ENCODE results near the gene ARPC5.
A peak's percentile ranks its signal among the peaks of the same experiment; 100 is the strongest.

The ARPC5 gene

DNA sequence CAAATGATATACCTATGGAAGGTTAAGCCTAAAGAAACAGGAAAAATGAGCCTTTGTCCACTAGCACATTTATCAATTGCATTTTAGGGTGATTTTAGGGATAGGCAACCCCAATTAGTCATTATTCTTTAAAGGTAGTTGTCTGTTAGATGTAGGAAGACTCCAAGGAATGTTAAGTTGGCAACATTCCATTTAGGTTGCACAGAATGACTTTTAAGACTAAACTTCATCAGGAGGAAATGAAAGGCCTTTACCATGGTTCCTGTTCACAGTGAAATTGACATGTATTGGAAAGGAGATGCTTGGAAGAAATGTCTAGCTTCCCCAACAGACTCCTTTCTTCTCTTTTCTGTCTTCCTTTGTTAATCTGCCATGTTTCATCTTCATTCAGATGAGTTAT, 19.1 kb upstream of the ARPC5 start:
- DNase-seq (no peak), ATAC-seq (replicated peaks) (no peak)
- no peak overlapping the region for H3K4me3 Mint-ChIP-seq
- H3K4me1 Mint-ChIP-seq (ENCODE audit: low read depth in 2 of 2), result peaks cover 5 to 12% of the 10 kb centered on the region in 2 donors
- H3K27me3 Mint-ChIP-seq, result peaks cover 0 to 6% of the 10 kb centered on the region in 2 donors
- no peaks in the 10 kb centered on the region for H3K36me3 Mint-ChIP-seq (ENCODE audit: insufficient read depth)
- H3K27ac Mint-ChIP-seq, result no peak overlapping the region
- no peaks in the 10 kb centered on the region for H3K9me3 Mint-ChIP-seq

GRCh38 chr1:183653876-183654451, 18.4 kb upstream of the ARPC5 start:
- Mint-ChIP-seq H3K27me3 (peaks cover 0 to 6% of the 10 kb centered on the region in 2 donors), H3K4me1 (ENCODE audit: low read depth in 2 of 2) (peaks cover 5 to 12% of the 10 kb centered on the region in 2 donors), H3K36me3 (ENCODE audit: insufficient read depth) (no peaks in the 10 kb centered on the region), H3K4me3 (no peak overlapping the region), H3K9me3 (no peaks in the 10 kb centered on the region), H3K27ac (no peak overlapping the region)
- DNase-seq (no peak), ATAC-seq (replicated peaks) (no peak)

DNA sequence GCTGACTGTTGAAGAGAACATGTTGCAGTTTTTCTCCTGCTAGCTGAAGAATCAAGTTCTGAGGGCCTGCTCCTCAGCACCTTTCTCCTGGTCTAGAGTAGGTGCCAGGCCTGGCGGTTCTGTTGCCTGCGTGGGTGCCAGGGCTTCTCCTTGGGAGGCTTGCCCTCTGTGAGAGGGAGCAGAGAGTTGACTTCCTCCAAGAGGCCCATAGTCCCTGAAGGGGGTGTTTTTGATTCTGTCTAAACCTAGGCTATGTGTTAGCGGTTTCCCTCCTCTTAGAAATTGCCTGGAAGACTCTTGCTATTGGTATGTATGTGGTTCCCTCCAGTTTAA, 17.8 kb upstream of the ARPC5 start:
- no peaks in the 10 kb centered on the region for H3K36me3 Mint-ChIP-seq (ENCODE audit: insufficient read depth)
- no peak overlapping the region for H3K27ac Mint-ChIP-seq
- H3K9me3 Mint-ChIP-seq, result no peaks in the 10 kb centered on the region
- DNase-seq, result no peak
- H3K4me1 Mint-ChIP-seq (ENCODE audit: low read depth in 2 of 2), result peaks cover 5 to 12% of the 10 kb centered on the region in 2 donors
- peaks cover 0 to 8% of the 10 kb centered on the region in 2 donors for H3K27me3 Mint-ChIP-seq
- ATAC-seq (replicated peaks), result no peak
- H3K4me3 Mint-ChIP-seq, result no peak overlapping the region

DNA sequence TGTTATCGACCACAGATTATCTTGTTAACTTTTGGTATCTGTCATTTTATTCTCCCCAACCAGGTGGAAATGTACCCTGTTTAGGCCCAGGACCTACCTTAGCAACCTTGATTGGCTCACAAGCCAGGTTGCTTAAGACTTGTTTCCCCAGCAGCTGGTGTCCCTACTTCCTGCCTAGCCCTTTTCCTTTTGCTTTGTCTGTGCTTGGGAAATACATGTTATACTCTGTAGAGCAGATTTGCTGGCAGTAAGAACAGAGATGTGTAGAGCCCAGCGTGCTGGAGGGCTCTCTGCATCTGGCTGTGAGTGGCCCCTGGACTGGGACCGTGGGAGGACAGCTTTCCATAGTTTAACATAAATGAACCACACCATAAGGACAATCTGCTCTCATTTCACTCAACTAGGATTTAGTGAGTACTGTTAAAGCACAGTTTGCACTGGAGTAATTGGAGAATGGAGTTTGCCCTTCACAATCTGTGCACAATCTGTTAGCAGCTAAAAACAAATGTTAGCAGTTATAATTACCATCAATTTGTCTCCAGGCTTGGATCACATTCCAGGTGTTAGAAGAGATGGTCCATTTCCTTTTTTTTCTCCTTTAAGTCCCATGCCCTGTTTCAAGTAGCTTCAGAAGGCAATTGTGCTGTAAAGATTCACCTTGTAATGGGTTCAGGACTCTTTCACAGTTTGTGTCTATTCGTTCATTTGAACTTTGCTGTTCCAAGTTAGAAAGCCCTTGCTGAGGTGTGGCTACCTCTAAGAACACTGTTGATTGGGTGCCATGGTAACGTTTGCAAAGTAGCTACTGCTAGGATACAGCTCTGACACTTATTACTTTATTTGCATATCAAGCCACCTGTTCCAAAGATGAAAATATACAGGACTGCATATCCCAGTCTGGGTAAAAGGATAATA, 17.2 kb upstream of the ARPC5 start, which contains the start of gene APOBEC4:
TSS of gene APOBEC4 (minus strand) at position 770 of the 915 bp plus-strand sequence. CDS start 4,535 bp downstream, outside the sequence.
- H3K4me3 Mint-ChIP-seq, result no peak within 1 kb of the TSS
- peaks cover under 1 to 14% of the 10 kb centered on the region in 2 donors for H3K27me3 Mint-ChIP-seq
- no peak for DNase-seq
- H3K4me1 Mint-ChIP-seq (ENCODE audit: low read depth in 2 of 2), result peaks cover 5 to 12% of the 10 kb centered on the region in 2 donors
- H3K36me3 Mint-ChIP-seq (ENCODE audit: insufficient read depth), result no peaks in the 10 kb centered on the region
- peak within 1 kb of the TSS in 1 of 2 donors; percentile 22 for H3K27ac Mint-ChIP-seq
- no peaks in the 10 kb centered on the region for H3K9me3 Mint-ChIP-seq
- ATAC-seq (replicated peaks), result no peak

- no peak for DNase-seq
- H3K36me3 Mint-ChIP-seq (ENCODE audit: insufficient read depth), result no peaks in the 10 kb centered on the region
- ATAC-seq (replicated peaks), result peak; percentile 63
- peak overlapping the region in 1 of 2 donors; percentile 22 for H3K27ac Mint-ChIP-seq
- H3K4me1 Mint-ChIP-seq (ENCODE audit: low read depth in 2 of 2), result peaks cover 5 to 12% of the 10 kb centered on the region in 2 donors
- no peak overlapping the region for H3K4me3 Mint-ChIP-seq
- H3K27me3 Mint-ChIP-seq, result peaks cover 7 to 18% of the 10 kb centered on the region in 2 donors
- H3K9me3 Mint-ChIP-seq, result no peaks in the 10 kb centered on the region
Measured at GRCh38 chr1:183652107-183652506, 16.5 kb upstream of the ARPC5 start.

GRCh38 chr1:183651612-183652011, 16.0 kb upstream of the ARPC5 start:
- H3K4me1 Mint-ChIP-seq (ENCODE audit: low read depth in 2 of 2), result peaks cover 5 to 12% of the 10 kb centered on the region in 2 donors
- no peak for ATAC-seq (replicated peaks)
- no peak overlapping the region for H3K4me3 Mint-ChIP-seq
- H3K9me3 Mint-ChIP-seq, result no peaks in the 10 kb centered on the region
- H3K27ac Mint-ChIP-seq, result peak overlapping the region in 1 of 2 donors; percentile 22
- DNase-seq, result no peak
- peaks cover 12 to 23% of the 10 kb centered on the region in 2 donors for H3K27me3 Mint-ChIP-seq
- no peaks in the 10 kb centered on the region for H3K36me3 Mint-ChIP-seq (ENCODE audit: insufficient read depth)

GRCh38 chr1:183648042-183648441, 12.5 kb upstream of the ARPC5 start:
- Mint-ChIP-seq H3K9me3 (no peaks in the 10 kb centered on the region), H3K4me1 (ENCODE audit: low read depth in 2 of 2) (peaks cover 3 to 8% of the 10 kb centered on the region in 2 donors), H3K4me3 (no peak overlapping the region), H3K27ac (no peak overlapping the region), H3K27me3 (peaks cover 15 to 36% of the 10 kb centered on the region in 2 donors), H3K36me3 (ENCODE audit: insufficient read depth) (no peaks in the 10 kb centered on the region)
- DNase-seq (no peak), ATAC-seq (replicated peaks) (no peak)

GRCh38 chr1:183646776-183647175, 11.2 kb upstream of the ARPC5 start:
- peaks cover 15 to 36% of the 10 kb centered on the region in 2 donors for H3K27me3 Mint-ChIP-seq
- H3K9me3 Mint-ChIP-seq, result no peaks in the 10 kb centered on the region
- no peak for ATAC-seq (replicated peaks)
- peaks cover 2% of the 10 kb centered on the region in 2 donors for H3K4me1 Mint-ChIP-seq (ENCODE audit: low read depth in 2 of 2)
- no peak overlapping the region for H3K27ac Mint-ChIP-seq
- no peak for DNase-seq
- H3K36me3 Mint-ChIP-seq (ENCODE audit: insufficient read depth), result no peaks in the 10 kb centered on the region
- no peak overlapping the region for H3K4me3 Mint-ChIP-seq

GRCh38 chr1:183645531-183645930, 9.9 kb upstream of the ARPC5 start:
- H3K27me3 Mint-ChIP-seq, result peaks cover 15 to 30% of the 10 kb centered on the region in 2 donors
- H3K4me1 Mint-ChIP-seq (ENCODE audit: low read depth in 2 of 2), result no peaks in the 10 kb centered on the region
- ATAC-seq (replicated peaks) (no peak), DNase-seq (no peak)
- no peaks in the 10 kb centered on the region for H3K36me3 Mint-ChIP-seq (ENCODE audit: insufficient read depth)
- no peak overlapping the region for H3K27ac Mint-ChIP-seq
- H3K4me3 Mint-ChIP-seq, result no peak overlapping the region
- no peaks in the 10 kb centered on the region for H3K9me3 Mint-ChIP-seq

GRCh38 chr1:183642166-183642565, 6.6 kb upstream of the ARPC5 start:
- Mint-ChIP-seq H3K36me3 (ENCODE audit: insufficient read depth) (no peaks in the 10 kb centered on the region), H3K9me3 (no peaks in the 10 kb centered on the region), H3K4me3 (no peak overlapping the region), H3K4me1 (ENCODE audit: low read depth in 2 of 2) (no peaks in the 10 kb centered on the region), H3K27ac (no peak overlapping the region), H3K27me3 (peaks cover 9 to 18% of the 10 kb centered on the region in 2 donors)
- no peak for DNase-seq
- no peak for ATAC-seq (replicated peaks)

- Mint-ChIP-seq H3K9me3 (no peaks in the 10 kb centered on the region), H3K4me1 (ENCODE audit: low read depth in 2 of 2) (peaks cover 9 to 10% of the 10 kb centered on the region in 2 donors), H3K27ac (no peak overlapping the region), H3K27me3 (peaks cover 0 to 2% of the 10 kb centered on the region in 2 donors), H3K4me3 (no peak overlapping the region), H3K36me3 (ENCODE audit: insufficient read depth) (peaks cover 6% of the 10 kb centered on the region)
- DNase-seq (no peak), ATAC-seq (replicated peaks) (no peak)
Measured at GRCh38 chr1:183640193-183640592, 4.6 kb upstream of the ARPC5 start.

GRCh38 chr1:183638649-183639387, 3.2 kb upstream of the ARPC5 start:
- no peak for ATAC-seq (replicated peaks)
- Mint-ChIP-seq H3K4me3 (no peak overlapping the region), H3K4me1 (ENCODE audit: low read depth in 2 of 2) (peaks cover 17% of the 10 kb centered on the region in 2 donors), H3K27me3 (no peaks in the 10 kb centered on the region), H3K27ac (no peak overlapping the region), H3K36me3 (ENCODE audit: insufficient read depth) (peaks cover 12% of the 10 kb centered on the region), H3K9me3 (no peaks in the 10 kb centered on the region)
- no peak for DNase-seq

GRCh38 chr1:183636783-183637182, 1.2 kb upstream of the ARPC5 start:
- DNase-seq (no peak), ATAC-seq (replicated peaks) (no peak)
- Mint-ChIP-seq H3K27me3 (no peaks in the 10 kb centered on the region), H3K4me3 (peak overlapping the region; percentile 97), H3K27ac (peak overlapping the region; percentile 94 to 95), H3K9me3 (no peaks in the 10 kb centered on the region), H3K4me1 (ENCODE audit: low read depth in 2 of 2) (peaks cover 27 to 31% of the 10 kb centered on the region in 2 donors), H3K36me3 (ENCODE audit: insufficient read depth) (peaks cover 22% of the 10 kb centered on the region)

Measured in effector memory CD8-positive, alpha-beta T cell (primary cell).